Hypothalamus (tissue), 51 donors: ENCODE data around the gene CHRM5.
"Not testable (repeated sequence)": the region's sequence is repeated elsewhere in the genome, so short reads cannot be mapped to it uniquely, and the experiment has no call there.

Experiments used
- DNase-seq, 51 donors: peaks; one replicate each; lab custom pipeline; 2025; lab: John Stamatoyannopoulos, UW

CHRM5 gene

GRCh38 chr15:33985751-33986150 is 17.5 kb downstream of the CHRM5 start:
- no peak for DNase-seq

- peak in 1 of 51 donors; percentile 9 for DNase-seq
These were observed 19.1 kb downstream of the CHRM5 start for GRCh38 chr15:33987444-33987843.

- DNase-seq, result no peak
These were observed 20.1 kb downstream of the CHRM5 start for GRCh38 chr15:33988384-33988783.

GRCh38 chr15:33994005-33994615 is 25.8 kb downstream of the CHRM5 start:
- peak in 6 of 51 donors; percentile 6 to 39 (median 17) for DNase-seq

GRCh38 chr15:33995666-33996065 is 27.4 kb downstream of the CHRM5 start:
- DNase-seq, result not testable (repeated sequence)

- DNase-seq, result no peak
These were observed 33.2 kb downstream of the CHRM5 start for GRCh38 chr15:34001536-34001935.

- DNase-seq, result no peak
These were observed 38.1 kb downstream of the CHRM5 start for GRCh38 chr15:34006381-34006780.

GRCh38 chr15:34009656-34010055 is 41.4 kb downstream of the CHRM5 start:
- DNase-seq, result no peak

GRCh38 chr15:34010921-34011320 is 42.6 kb downstream of the CHRM5 start:
- DNase-seq, result no peak

- no peak for DNase-seq
These were observed 43.2 kb downstream of the CHRM5 start for GRCh38 chr15:34011481-34011880.

GRCh38 chr15:34012461-34013028 is 44.2 kb downstream of the CHRM5 start:
- DNase-seq, result no peak

- DNase-seq, result no peak
These were observed 45.4 kb downstream of the CHRM5 start for GRCh38 chr15:34013746-34014145.

- DNase-seq, result no peak
These were observed 46.3 kb downstream of the CHRM5 start for GRCh38 chr15:34014556-34014955.

- DNase-seq, result no peak
These were observed 49.8 kb downstream of the CHRM5 start for GRCh38 chr15:34018021-34018645.

GRCh38 chr15:34018738-34019137 is 50.4 kb downstream of the CHRM5 start:
- DNase-seq, result not testable (repeated sequence)

- DNase-seq, result no peak
These were observed 51.2 kb downstream of the CHRM5 start for GRCh38 chr15:34019369-34019990.

- no peak for DNase-seq
These were observed 55.6 kb downstream of the CHRM5 start for GRCh38 chr15:34023907-34024306.

- DNase-seq, result no peak
These were observed 57.0 kb downstream of the CHRM5 start for GRCh38 chr15:34025252-34025651.

- DNase-seq, result no peak
These were observed 59.3 kb downstream of the CHRM5 start for GRCh38 chr15:34027606-34028005.

- no peak for DNase-seq
These were observed 63.9 kb downstream of the CHRM5 start for GRCh38 chr15:34031987-34032760.
